ENCODE measurements around the gene PRDM1. TPM values are rescaled to one million over a fixed set of nuclear protein-coding genes. Genes with fewer than 3 reads are reported as not detected.

Gene PRDM1
- total RNA-seq, 2 donors from 2014 or later = 1.3 to 2.6 TPM

- peaks cover 8% of the 10 kb centered on the region for H3K4me1 ChIP-seq
- no peak for TF ChIP-seq CTCF (IDR thresholded peaks at IDR 0.05)
- TF ChIP-seq POLR2A (IDR thresholded peaks at IDR 0.05) = no peak
- 73 to 81% methylated on average over 3 of the region's 3 CpGs for WGBS, 2 donors
- H3K27me3 ChIP-seq = no peaks in the 10 kb centered on the region
- no peaks in the 10 kb centered on the region for H3K36me3 ChIP-seq (replicated peaks in 1 of 2; ENCODE audit: insufficient read depth in 1 of 2, low read depth in 2 of 2)
- intact Hi-C loops (cut with DNase I) = no loop called here
- H3K9me3 ChIP-seq = no peaks in the 10 kb centered on the region
- H3K4me3 ChIP-seq = no peak overlapping the region
- DNase-seq (no peak), ATAC-seq (no peak)
- H3K27ac ChIP-seq = no peak overlapping the region
These were observed 12.0 kb upstream of the PRDM1 start for GRCh38 chr6:106074146-106074545.

- no peaks in the 10 kb centered on the region for H3K9me3 ChIP-seq
- 81 to 84% methylated on average over 3 of the region's 3 CpGs for WGBS, 2 donors
- no peaks in the 10 kb centered on the region for H3K36me3 ChIP-seq (replicated peaks in 1 of 2; ENCODE audit: insufficient read depth in 1 of 2, low read depth in 2 of 2)
- no peak overlapping the region for H3K4me3 ChIP-seq
- intact Hi-C loops (cut with DNase I) = no loop called here
- no peaks in the 10 kb centered on the region for H3K27me3 ChIP-seq
- ATAC-seq (no peak), DNase-seq (no peak)
- TF ChIP-seq CTCF (IDR thresholded peaks at IDR 0.05) = no peak
- no peak for TF ChIP-seq POLR2A (IDR thresholded peaks at IDR 0.05)
- H3K27ac ChIP-seq = no peak overlapping the region
- no peaks in the 10 kb centered on the region for H3K4me1 ChIP-seq
These were observed 10.0 kb upstream of the PRDM1 start for GRCh38 chr6:106076139-106076538.

DNA sequence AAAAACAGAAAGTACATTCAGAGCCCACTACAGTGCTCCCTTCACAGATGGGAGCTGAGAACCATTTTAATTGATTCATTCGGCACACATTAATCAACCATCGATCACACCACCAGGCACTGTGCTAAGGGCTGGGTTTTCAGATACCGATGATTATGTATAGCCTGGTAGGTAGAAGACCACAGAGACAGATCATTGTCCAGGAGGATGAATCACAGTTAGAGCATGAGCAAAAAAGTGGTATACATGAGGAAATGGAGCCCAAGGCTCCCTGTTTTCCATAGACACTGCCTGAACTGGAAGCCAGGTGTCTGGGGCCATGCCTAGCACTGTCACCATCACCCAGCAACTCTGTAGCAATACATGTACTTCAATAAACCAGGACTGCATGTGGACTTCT, 9.0 kb upstream of the PRDM1 start:
- Histone ChIP-seq H3K27ac (no peak overlapping the region), H3K4me3 (no peak overlapping the region), H3K36me3 (replicated peaks in 1 of 2; ENCODE audit: insufficient read depth in 1 of 2, low read depth in 2 of 2) (no peaks in the 10 kb centered on the region), H3K27me3 (no peaks in the 10 kb centered on the region), H3K9me3 (no peaks in the 10 kb centered on the region), H3K4me1 (no peaks in the 10 kb centered on the region)
- WGBS, 2 donors = 73 to 92% methylated on average over 3 of the region's 3 CpGs
- DNase-seq (no peak), ATAC-seq (no peak)
- no peak for TF ChIP-seq CTCF (IDR thresholded peaks at IDR 0.05)
- no peak for TF ChIP-seq POLR2A (IDR thresholded peaks at IDR 0.05)
- intact Hi-C loops (cut with DNase I) = no loop called here

- TF ChIP-seq CTCF (IDR thresholded peaks at IDR 0.05) (no peak), POLR2A (IDR thresholded peaks at IDR 0.05) (no peak)
- Histone ChIP-seq H3K4me3 (no peak overlapping the region), H3K27me3 (no peaks in the 10 kb centered on the region), H3K9me3 (no peaks in the 10 kb centered on the region), H3K36me3 (replicated peaks in 1 of 2; ENCODE audit: insufficient read depth in 1 of 2, low read depth in 2 of 2) (no peaks in the 10 kb centered on the region), H3K4me1 (no peaks in the 10 kb centered on the region), H3K27ac (no peak overlapping the region)
- WGBS, 2 donors = 33 to 39% methylated on average over 5 of the region's 5 CpGs
- intact Hi-C loops (cut with DNase I) = no loop called here
- ATAC-seq (no peak), DNase-seq (no peak)
These were observed 8.3 kb upstream of the PRDM1 start for GRCh38 chr6:106077881-106078280.

DNA sequence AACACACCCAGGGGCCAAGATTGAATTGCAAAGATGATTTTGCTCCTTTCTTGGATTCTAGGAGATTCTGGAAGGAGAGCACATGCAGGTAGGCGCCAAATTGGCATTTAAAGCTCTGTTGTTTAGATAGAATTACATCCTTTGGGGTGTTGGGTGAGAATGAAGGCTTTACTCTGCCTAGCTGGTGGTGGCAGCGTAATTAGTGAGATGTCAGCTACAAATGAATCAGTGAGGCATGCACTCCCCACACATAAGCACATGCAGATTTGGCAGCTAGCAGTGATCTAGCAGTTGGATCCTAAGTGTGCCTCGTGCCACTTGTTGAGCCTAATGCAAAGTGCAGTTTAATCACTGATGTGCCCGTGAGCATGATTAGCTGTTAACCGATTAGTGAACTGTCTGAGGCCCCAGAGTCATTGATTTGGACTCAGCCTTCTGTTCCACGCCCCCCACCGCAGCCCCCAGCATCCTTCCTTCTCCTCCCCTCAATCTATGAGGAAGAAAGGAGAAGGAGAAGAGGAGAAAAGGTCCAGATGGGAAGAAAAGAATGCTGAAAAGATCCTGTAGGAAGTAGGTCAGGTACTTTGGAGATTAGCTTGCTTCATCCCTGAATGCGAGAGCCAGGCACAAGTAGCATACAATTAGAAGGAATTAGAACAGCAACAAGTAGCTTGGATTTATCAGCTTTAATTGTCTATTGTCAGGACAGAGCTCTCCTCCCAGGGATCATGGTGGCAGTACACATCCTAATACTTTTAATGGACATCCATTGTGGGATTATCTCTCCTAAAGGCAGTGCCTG, 6.0 kb upstream of the PRDM1 start:
- H3K4me3 ChIP-seq = no peak overlapping the region
- H3K4me1 ChIP-seq = no peaks in the 10 kb centered on the region
- ATAC-seq (no peak), DNase-seq (no peak)
- H3K9me3 ChIP-seq = no peaks in the 10 kb centered on the region
- intact Hi-C loops (cut with DNase I) = no loop called here
- no peaks in the 10 kb centered on the region for H3K36me3 ChIP-seq (replicated peaks in 1 of 2; ENCODE audit: insufficient read depth in 1 of 2, low read depth in 2 of 2)
- no peak for TF ChIP-seq CTCF (IDR thresholded peaks at IDR 0.05)
- TF ChIP-seq POLR2A (IDR thresholded peaks at IDR 0.05) = no peak
- WGBS, 2 donors = 60 to 68% methylated on average over 8 of the region's 8 CpGs
- no peak overlapping the region for H3K27ac ChIP-seq
- no peaks in the 10 kb centered on the region for H3K27me3 ChIP-seq

Data from body of pancreas (tissue), 4 donors.